Coronary artery (tissue), 2 donors: ENCODE results near the gene TBC1D19.

ENCODE experiments used
- DNase-seq: peaks from one replicate; pipeline ENCODE4 v3.0.0-alpha.2; 2017; ENCODE audit warnings: low spot score
- H3K27ac ChIP-seq, 2 donors: fragments of 200-600 bp; sonication (generic); one replicate each; pipeline ENCODE4 v1.5.1; 2016 to 2019
- H3K4me3 ChIP-seq: fragments of 200-600 bp; sonication (generic); 2 replicates; pipeline ENCODE4 v1.5.1; 2016; ENCODE audit warnings: mild to moderate bottlenecking, moderate library complexity
- CTCF ChIP-seq: fragments of 200-600 bp; sonication (generic); IDR thresholded peaks from one replicate; pipeline ENCODE4 v1.5.1; 2019; ENCODE audit warnings: antibody characterized with exemption

TBC1D19 gene

GRCh38 chr4:26701786-26702227 lies 117.9 kb downstream of the TBC1D19 start:
- TF ChIP-seq CTCF = no peak
- no peak for DNase-seq
- H3K4me3 ChIP-seq = no peak overlapping the region
- no peak overlapping the region for H3K27ac ChIP-seq

GRCh38 chr4:26707342-26707741 lies 123.5 kb downstream of the TBC1D19 start:
- H3K27ac ChIP-seq = no peak overlapping the region
- no peak overlapping the region for H3K4me3 ChIP-seq
- no peak for TF ChIP-seq CTCF
- no peak for DNase-seq

GRCh38 chr4:26709246-26709645 lies 125.4 kb downstream of the TBC1D19 start:
- H3K4me3 ChIP-seq = no peak overlapping the region

GRCh38 chr4:26713563-26714151 lies 129.8 kb downstream of the TBC1D19 start:
- no peak for DNase-seq
- H3K4me3 ChIP-seq = no peak overlapping the region
- H3K27ac ChIP-seq = no peak overlapping the region
- no peak for TF ChIP-seq CTCF

More at GRCh38 chr4:26709246-26709645, 125.4 kb downstream of the TBC1D19 start:
- TF ChIP-seq CTCF = no peak
- no peak overlapping the region for H3K27ac ChIP-seq
- DNase-seq = no peak

- no peak for TF ChIP-seq CTCF
- H3K27ac ChIP-seq = no peak overlapping the region
- H3K4me3 ChIP-seq = no peak overlapping the region
- no peak for DNase-seq
Measured at GRCh38 chr4:26715636-26716242, 131.9 kb downstream of the TBC1D19 start.

- no peak for TF ChIP-seq CTCF
- no peak overlapping the region for H3K27ac ChIP-seq
- DNase-seq = no peak
- H3K4me3 ChIP-seq = no peak overlapping the region
Measured at GRCh38 chr4:26717332-26717731, 133.4 kb downstream of the TBC1D19 start.

GRCh38 chr4:26719954-26720552 lies 136.2 kb downstream of the TBC1D19 start:
- no peak overlapping the region for H3K27ac ChIP-seq
- no peak overlapping the region for H3K4me3 ChIP-seq
- TF ChIP-seq CTCF = no peak
- DNase-seq = no peak
